ENCODE data around the gene DENND6A. TPM values are rescaled to one million over a fixed set of nuclear protein-coding genes. Genes with fewer than 3 reads are reported as not detected.

DENND6A gene
- total and polyA plus RNA-seq, 11 donors = 4.9 to 27.9 (median 14.3) TPM

DNA sequence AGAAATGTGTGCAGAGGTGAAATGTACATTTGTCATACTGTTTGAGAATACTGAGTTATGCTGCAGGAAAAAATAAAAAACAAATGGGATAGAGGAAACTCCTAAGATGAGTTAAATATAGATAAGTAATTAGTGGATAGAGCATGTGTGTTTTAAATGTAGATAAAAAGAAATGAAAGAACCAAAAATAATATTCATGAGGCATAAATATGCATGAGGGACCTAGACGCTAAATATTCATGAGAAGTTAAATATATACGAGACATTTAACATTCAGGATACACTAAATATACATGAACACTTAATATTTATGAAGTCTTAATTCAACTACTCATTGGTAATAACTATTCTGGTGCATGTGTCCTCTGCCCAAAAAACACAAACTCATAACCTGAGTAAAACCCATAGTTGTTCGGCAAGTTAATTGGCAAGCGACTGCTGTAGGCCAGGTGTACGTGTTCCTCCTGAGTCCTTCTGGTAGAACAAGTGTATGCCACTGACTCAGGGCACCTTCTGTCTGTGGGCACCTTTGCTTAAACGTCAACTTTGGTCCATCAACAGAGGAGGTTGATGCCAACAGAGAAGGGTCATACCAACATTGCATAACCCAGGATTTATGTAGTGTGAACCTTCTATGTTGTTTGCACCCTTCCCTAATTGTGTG lies 24.5 kb upstream of the DENND6A start:
- intact Hi-C loops (cut with DNase I) = no loop called here
- TF ChIP-seq CTCF (IDR thresholded peaks at IDR 0.05) (no peak), POLR2A (IDR thresholded peaks at IDR 0.05) (no peak)
- no peaks in the 10 kb centered on the region for H3K4me1 ChIP-seq
- H3K9me3 ChIP-seq = no peaks in the 10 kb centered on the region
- no peaks in the 10 kb centered on the region for H3K27me3 ChIP-seq
- H3K4me3 ChIP-seq = no peak overlapping the region
- no peak overlapping the region for H3K27ac ChIP-seq
- DNase-seq (no peak), ATAC-seq (no peak)
- WGBS, 4 donors = 89 to 93% (median 92%) methylated on average over 6 of the region's 6 CpGs
- no peaks in the 10 kb centered on the region for H3K36me3 ChIP-seq

DNA sequence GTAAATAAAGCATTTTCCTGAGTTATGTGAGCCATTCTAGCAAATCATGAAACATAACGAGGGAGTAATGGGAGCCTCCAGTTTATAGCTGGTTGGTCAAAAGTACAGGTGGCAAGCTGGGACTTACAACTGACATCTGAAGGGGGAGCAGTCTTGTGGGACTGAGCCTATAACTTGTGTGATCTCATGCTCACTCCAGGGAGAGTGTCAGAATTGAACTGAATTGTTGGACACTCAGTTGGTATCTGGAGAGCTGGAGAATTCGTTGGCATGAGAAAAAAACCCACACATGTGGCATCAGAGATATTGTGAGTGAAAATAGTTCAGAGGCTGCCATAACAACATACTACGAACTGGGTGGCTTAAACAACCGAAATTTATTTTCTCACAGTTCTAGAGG lies 22.8 kb upstream of the DENND6A start:
- H3K27ac ChIP-seq = no peak overlapping the region
- no peak overlapping the region for H3K4me3 ChIP-seq
- DNase-seq = no peak
- peak in 1 of 4 donors; percentile 44 for ATAC-seq
- H3K27me3 ChIP-seq = no peaks in the 10 kb centered on the region
- no peak for TF ChIP-seq POLR2A (IDR thresholded peaks at IDR 0.05)
- no peak for TF ChIP-seq CTCF (IDR thresholded peaks at IDR 0.05)
- no peaks in the 10 kb centered on the region for H3K36me3 ChIP-seq
- intact Hi-C loops (cut with DNase I) = no loop called here
- no peaks in the 10 kb centered on the region for H3K9me3 ChIP-seq
- 54 to 64% (median 63%) methylated on average over 4 of the region's 4 CpGs for WGBS, 4 donors
- no peaks in the 10 kb centered on the region for H3K4me1 ChIP-seq

GRCh38 chr3:57709559-57709958 lies 16.7 kb upstream of the DENND6A start:
- H3K4me1 ChIP-seq = peaks cover 0 to 9% (median 0%) of the 10 kb centered on the region in 12 donors
- intact Hi-C loops (cut with DNase I) = no loop called here
- 24 to 35% (median 27%) methylated on average over 2 of the region's 2 CpGs for WGBS, 4 donors
- no peaks in the 10 kb centered on the region for H3K36me3 ChIP-seq
- no peaks in the 10 kb centered on the region for H3K9me3 ChIP-seq
- no peaks in the 10 kb centered on the region for H3K27me3 ChIP-seq
- TF ChIP-seq POLR2A (IDR thresholded peaks at IDR 0.05) (no peak), CTCF (IDR thresholded peaks at IDR 0.05) (no peak)
- DNase-seq (no peak), ATAC-seq (no peak)
- no peak overlapping the region for H3K27ac ChIP-seq
- no peak overlapping the region for H3K4me3 ChIP-seq

GRCh38 chr3:57709031-57709430 lies 16.2 kb upstream of the DENND6A start:
- DNase-seq (no peak), ATAC-seq (no peak)
- WGBS, 4 donors = 24 to 39% (median 35%) methylated on average over 2 of the region's 2 CpGs
- H3K4me3 ChIP-seq = no peak overlapping the region
- intact Hi-C loops (cut with DNase I) = no loop called here
- H3K27me3 ChIP-seq = no peaks in the 10 kb centered on the region
- TF ChIP-seq POLR2A (IDR thresholded peaks at IDR 0.05) = no peak
- TF ChIP-seq CTCF (IDR thresholded peaks at IDR 0.05) = no peak
- no peaks in the 10 kb centered on the region for H3K36me3 ChIP-seq
- no peaks in the 10 kb centered on the region for H3K9me3 ChIP-seq
- no peak overlapping the region for H3K27ac ChIP-seq
- peaks cover 0 to 9% (median 0%) of the 10 kb centered on the region in 12 donors for H3K4me1 ChIP-seq

Measured in heart left ventricle (tissue), 16 donors.